GM13977 (cell line): ENCODE measurements around the gene RYK.

Experiments used
- DNase-seq: peaks from one replicate; pipeline ENCODE4 v3.0.0; 2012; ENCODE audit warnings: low spot score
- in situ Hi-C: fragments of 300-500 bp; cut with MboI; formaldehyde crosslinking; loops from one replicate; pipeline ENCODE4 v1.12.0; 2022; ENCODE audit warnings: low sequenced_read_pairs, low pct_unique_long_range_greater_than_20kb, mixed read lengths, inconsistent platforms; ENCODE audit not compliant: unreplicated experiment
- TF ChIP-seq, protein P1 (sequence below): IDR thresholded peaks from 2 replicates; pipeline ENCODE4 v1.5.1; 2012; ENCODE audit warnings: mild to moderate bottlenecking, control low read depth; ENCODE audit not compliant: insufficient read depth; ENCODE audit errors: extremely low read depth, missing control alignments

The RYK gene

GRCh38 chr3:134294302-134295280 lies 43.9 kb upstream of the RYK start:
- in situ Hi-C loops: no loop called here

GRCh38 chr3:134291319-134292254 lies 40.9 kb upstream of the RYK start:
- TF ChIP-seq, protein P1, sequence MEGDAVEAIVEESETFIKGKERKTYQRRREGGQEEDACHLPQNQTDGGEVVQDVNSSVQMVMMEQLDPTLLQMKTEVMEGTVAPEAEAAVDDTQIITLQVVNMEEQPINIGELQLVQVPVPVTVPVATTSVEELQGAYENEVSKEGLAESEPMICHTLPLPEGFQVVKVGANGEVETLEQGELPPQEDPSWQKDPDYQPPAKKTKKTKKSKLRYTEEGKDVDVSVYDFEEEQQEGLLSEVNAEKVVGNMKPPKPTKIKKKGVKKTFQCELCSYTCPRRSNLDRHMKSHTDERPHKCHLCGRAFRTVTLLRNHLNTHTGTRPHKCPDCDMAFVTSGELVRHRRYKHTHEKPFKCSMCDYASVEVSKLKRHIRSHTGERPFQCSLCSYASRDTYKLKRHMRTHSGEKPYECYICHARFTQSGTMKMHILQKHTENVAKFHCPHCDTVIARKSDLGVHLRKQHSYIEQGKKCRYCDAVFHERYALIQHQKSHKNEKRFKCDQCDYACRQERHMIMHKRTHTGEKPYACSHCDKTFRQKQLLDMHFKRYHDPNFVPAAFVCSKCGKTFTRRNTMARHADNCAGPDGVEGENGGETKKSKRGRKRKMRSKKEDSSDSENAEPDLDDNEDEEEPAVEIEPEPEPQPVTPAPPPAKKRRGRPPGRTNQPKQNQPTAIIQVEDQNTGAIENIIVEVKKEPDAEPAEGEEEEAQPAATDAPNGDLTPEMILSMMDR: no peak
- in situ Hi-C loops: no loop called here
- no peak for DNase-seq

More at GRCh38 chr3:134294302-134295280, 43.9 kb upstream of the RYK start:
- peak; percentile 77 for DNase-seq
- TF ChIP-seq, protein P1: no peak

- no peak for DNase-seq
- in situ Hi-C loops: no loop called here
- TF ChIP-seq, protein P1: no peak
Measured at GRCh38 chr3:134287512-134287911, 36.9 kb upstream of the RYK start.

- in situ Hi-C loops: no loop called here
Measured at GRCh38 chr3:134284438-134284837, 33.8 kb upstream of the RYK start.

DNA sequence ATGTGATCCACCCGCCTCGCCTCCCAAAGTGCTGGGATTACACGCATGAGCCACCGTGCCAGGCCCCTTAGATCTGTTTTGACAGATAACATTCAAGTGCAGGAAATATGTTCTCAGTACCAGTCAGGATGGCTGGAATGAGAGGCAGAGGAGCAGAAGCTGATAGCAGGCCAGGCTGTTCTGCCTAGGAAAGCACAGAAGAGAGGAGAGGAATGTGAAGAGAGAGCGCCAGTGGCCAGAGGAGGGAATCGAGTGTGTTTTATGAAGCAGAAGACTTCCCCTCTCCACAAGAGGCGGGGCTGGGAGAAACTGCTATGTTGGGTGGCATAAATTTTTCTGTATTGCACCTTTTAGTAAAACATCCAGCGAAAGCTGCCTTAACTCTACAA lies 32.0 kb upstream of the RYK start:
- DNase-seq: no peak
- TF ChIP-seq, protein P1: no peak
- in situ Hi-C loops: no loop called here

More at GRCh38 chr3:134284438-134284837, 33.8 kb upstream of the RYK start:
- DNase-seq: no peak
- TF ChIP-seq, protein P1: no peak
